SK-N-SH (cell line): ENCODE data around the gene SSR3. TPM values are rescaled to one million over a fixed set of nuclear protein-coding genes. Genes with fewer than 3 reads are reported as not detected.

Experiments used
- CTCF ChIA-PET: fragments of 300-600, 350-600 bp; formaldehyde crosslinking; extraction: SDS; loops from one replicate; lab custom pipeline; 2021; lab: Yijun Ruan, JAX
- POLR2A ChIA-PET: fragments of 350-600 bp; sonication (Branson Sonifier 250); formaldehyde crosslinking; extraction: SDS; loops from one replicate; lab custom pipeline; 2020; ENCODE audit warnings: antibody characterized with exemption, inconsistent platforms; lab: Yijun Ruan, JAX
- DNase-seq: peaks from one replicate; pipeline ENCODE4 v3.0.0; 2012
- H2AFZ ChIP-seq: fragments of 200-600 bp; sonication (generic); 2 replicates; pipeline ENCODE4 v1.8.1; 2016; ENCODE audit warnings: antibody characterized with exemption, mild to moderate bottlenecking, low read depth
- H3F3A ChIP-seq: fragments of 200-600 bp; sonication (generic); replicated peaks from 2 replicates; pipeline ENCODE3; 2016; ENCODE audit warnings: antibody characterized with exemption, mild to moderate bottlenecking; ENCODE audit not compliant: insufficient read depth
- H3K27ac ChIP-seq, 2 experiments: fragments of 200-500 bp in 1 of 2; fragments of 200-600 bp in 1 of 2; sonication (Bioruptor generic) in 1 of 2; sonication (generic), shearing (Covaris generic) in 1 of 2; 2 replicates each; pipeline versions ENCODE4 v1.5.1 to v1.6.1; 2014 to 2016; ENCODE audit warnings: low read depth in 2 of 2, inconsistent platforms in 1 of 2, low read length in 1 of 2, mild to moderate bottlenecking in 1 of 2, mixed read lengths in 1 of 2
- H3K27me3 ChIP-seq: fragments of 200-600 bp; sonication (generic), shearing (Covaris generic); 2 replicates; pipeline ENCODE4 v1.6.1; 2016; ENCODE audit warnings: mixed run types; ENCODE audit not compliant: insufficient read depth
- H3K36me3 ChIP-seq, 2 experiments: fragments of 200-500 bp in 1 of 2; fragments of 200-600 bp in 1 of 2; sonication (Bioruptor generic) in 1 of 2; sonication (generic) in 1 of 2; replicated peaks in 1 of 2; 2 replicates each; pipeline versions ENCODE3 to v1.5.1; 2014 to 2016; ENCODE audit warnings: low read length in 1 of 2, mild to moderate bottlenecking in 1 of 2; ENCODE audit not compliant: insufficient read depth in 2 of 2, control insufficient read depth in 1 of 2
- H3K4me1 ChIP-seq, 2 experiments: fragments of 200-500 bp in 1 of 2; fragments of 200-600 bp in 1 of 2; sonication (Bioruptor generic) in 1 of 2; sonication (generic), shearing (Covaris generic) in 1 of 2; 2 replicates each; pipeline versions ENCODE4 v1.5.1 to v1.6.1; 2014 to 2016; ENCODE audit warnings: low read depth in 1 of 2, low read length in 1 of 2, mixed run types in 1 of 2; ENCODE audit not compliant: insufficient read depth in 2 of 2, control insufficient read depth in 1 of 2
- H3K4me2 ChIP-seq: fragments of 200-600 bp; sonication (generic), shearing (Covaris generic); 2 replicates; pipeline ENCODE4 v1.6.1; 2017; ENCODE audit warnings: mixed run types
- H3K4me3 ChIP-seq, 2 experiments: fragments of 200-500 bp in 1 of 2; fragments of 200-600 bp in 1 of 2; sonication (Bioruptor generic) in 1 of 2; sonication (generic), shearing (Covaris generic) in 1 of 2; 2 replicates each; pipeline versions ENCODE4 v1.5.1 to v1.8.1; 2014 to 2016; ENCODE audit warnings: low read depth in 2 of 2, inconsistent platforms in 1 of 2, low read length in 1 of 2, mild to moderate bottlenecking in 1 of 2, mixed read lengths in 1 of 2, moderate library complexity in 1 of 2
- H3K79me2 ChIP-seq: fragments of 200-600 bp; sonication (generic); 2 replicates; pipeline ENCODE4 v1.8.1; 2017; ENCODE audit warnings: mild to moderate bottlenecking; ENCODE audit not compliant: insufficient read depth
- H3K9ac ChIP-seq: fragments of 200-600 bp; sonication (generic); 2 replicates; pipeline ENCODE4 v1.6.1; 2017; ENCODE audit warnings: mixed run types
- H3K9me2 ChIP-seq: fragments of 200-600 bp; sonication (generic); 2 replicates; pipeline ENCODE4 v1.6.1; 2017; ENCODE audit warnings: mixed run types
- H3K9me3 ChIP-seq: fragments of 200-600 bp; sonication (generic); 2 replicates; pipeline ENCODE4 v1.6.1; 2017; ENCODE audit warnings: mixed run types, mild to moderate bottlenecking, moderate library complexity
- H4K20me1 ChIP-seq: fragments of 200-600 bp; sonication (generic); 2 replicates; pipeline ENCODE4 v1.6.1; 2017; ENCODE audit warnings: mild to moderate bottlenecking, mixed run types; ENCODE audit not compliant: insufficient read depth
- CTCF ChIP-seq: fragments of 200-600 bp; sonication (generic); IDR thresholded peaks from 2 replicates; pipeline ENCODE4 v1.6.1; 2017; ENCODE audit warnings: antibody characterized with exemption, mild to moderate bottlenecking, moderate library complexity
- EP300 ChIP-seq, 2 experiments: IDR thresholded peaks; 2 replicates each; pipeline versions ENCODE4 v1.4.0 to v1.6.1; 2012; ENCODE audit warnings: borderline replicate concordance in 1 of 2, low read depth in 1 of 2, low read length in 1 of 2
- EZH2phosphoT487 ChIP-seq: fragments of 200-600 bp; sonication (generic); IDR thresholded peaks from 2 replicates; pipeline ENCODE4 v1.6.1; 2017; ENCODE audit warnings: low read depth, mixed run types, mild to moderate bottlenecking, antibody characterized with exemption, moderate library complexity, borderline replicate concordance
- FOSL2 ChIP-seq: IDR thresholded peaks from 2 replicates; pipeline ENCODE4 v1.4.0; 2012; ENCODE audit warnings: low read depth, mild to moderate bottlenecking, moderate library complexity, borderline replicate concordance
- GABPA ChIP-seq: IDR thresholded peaks from 2 replicates; pipeline ENCODE4 v1.4.0; 2012; ENCODE audit warnings: low read depth, mild to moderate bottlenecking
- GATA2 ChIP-seq: sonication (generic); formaldehyde crosslinking; IDR thresholded peaks from 2 replicates; pipeline ENCODE4 v1.5.0; 2020; ENCODE audit warnings: mild to moderate bottlenecking, missing genetic modification reagents
- IRF3 ChIP-seq: fragments of 150-350 bp; IDR thresholded peaks from 2 replicates; pipeline ENCODE4 v1.6.1; 2016; ENCODE audit warnings: mild to moderate bottlenecking, low read depth, low read length
- MAX ChIP-seq: IDR thresholded peaks from 2 replicates; pipeline ENCODE4 v1.4.0; 2012; ENCODE audit warnings: low read depth
- NRF1 ChIP-seq: IDR thresholded peaks from 2 replicates; pipeline ENCODE4 v1.6.1; 2012; ENCODE audit warnings: low read depth, mild to moderate bottlenecking, low read length
- POLR2AphosphoS5 ChIP-seq: IDR thresholded peaks from 2 replicates; pipeline ENCODE4 v1.6.1; 2012; ENCODE audit warnings: low read depth, low read length
- RCOR1 ChIP-seq: fragments of 150-350 bp; IDR thresholded peaks from 2 replicates; pipeline ENCODE4 v1.6.1; 2017; ENCODE audit warnings: antibody characterized with exemption, low read length
- REST ChIP-seq: IDR thresholded peaks from 2 replicates; pipeline ENCODE4 v1.6.1; 2012; ENCODE audit warnings: mild to moderate bottlenecking, low read depth, low read length, moderate library complexity
- SMC3 ChIP-seq: IDR thresholded peaks from 2 replicates; pipeline ENCODE4 v1.6.1; 2012; ENCODE audit warnings: low read depth, low read length, improper control_type of control experiment
- TCF12 ChIP-seq: IDR thresholded peaks from 2 replicates; pipeline ENCODE4 v1.4.0; 2012
- TEAD4 ChIP-seq: IDR thresholded peaks from 2 replicates; pipeline ENCODE4 v1.4.0; 2012; ENCODE audit warnings: mild to moderate bottlenecking, borderline replicate concordance; ENCODE audit not compliant: insufficient read depth
- USF2 ChIP-seq: fragments of 150-350 bp; IDR thresholded peaks from 2 replicates; pipeline ENCODE4 v1.6.1; 2017; ENCODE audit warnings: antibody characterized with exemption, low read length, low read depth, borderline replicate concordance
- YY1 ChIP-seq: IDR thresholded peaks from 2 replicates; pipeline ENCODE4 v1.4.0; 2012; ENCODE audit warnings: low read depth, mild to moderate bottlenecking
- WGBS: methylation state at CpG from one replicate; pipeline ENCODE4 v1.1.6; 2017; ENCODE audit warnings: low lambda C conversion rate; 5-methylcytosine and 5-hydroxymethylcytosine counted together
- polyA plus RNA-seq, 3 experiments: library from polyadenylated mRNA; depleted of rRNA; stranded (reverse); fragments of >200 nt; gene quantifications; 2 replicates each; pipeline ENCODE4 v1.2.3, GENCODE V29; 2012

Gene SSR3
- polyA plus RNA-seq, 1 of the 3 experiments (the other 2 are of a cell fraction): 61.7 TPM

GRCh38 chr3:156561533-156561932 lies 6.6 kb upstream of the SSR3 start:
- H3K4me1 ChIP-seq: peaks cover 7 to 16% of the 10 kb centered on the region in 2 experiments; a peak in 3 of 4 replicates
- H2AFZ ChIP-seq: no peak overlapping the region
- H3F3A ChIP-seq: peaks cover 7% of the 10 kb centered on the region
- H3K36me3 ChIP-seq: no peaks in the 10 kb centered on the region
- H3K27ac ChIP-seq: no peak overlapping the region
- no peak overlapping the region for H3K9ac ChIP-seq
- no peaks in the 10 kb centered on the region for H3K79me2 ChIP-seq
- no peaks in the 10 kb centered on the region for H4K20me1 ChIP-seq
- no peak overlapping the region for H3K4me2 ChIP-seq
- DNase-seq: no peak
- TF ChIP-seq CTCF (no peak), YY1 (no peak), POLR2AphosphoS5 (no peak), IRF3 (no peak), GATA2 (CRISPR knock-in tag) (no peak), REST (no peak), NRF1 (no peak), SMC3 (no peak), TEAD4 (no peak), EP300 (IDR thresholded peaks at IDR 0.05; ENCODE audit: borderline replicate concordance in 1 of 2, low read depth in 1 of 2, low read length in 1 of 2) (no peak), EZH2phosphoT487 (no peak), TCF12 (no peak), USF2 (no peak), GABPA (no peak), MAX (no peak), RCOR1 (no peak), FOSL2 (no peak)
- 80% methylated on average over 2 of the region's 2 CpGs for WGBS
- POLR2A ChIA-PET: no interaction called here
- CTCF ChIA-PET: no interaction called here
- no peak overlapping the region for H3K4me3 ChIP-seq
- H3K27me3 ChIP-seq: no peaks in the 10 kb centered on the region
- H3K9me3 ChIP-seq: no peaks in the 10 kb centered on the region
- H3K9me2 ChIP-seq: no peaks in the 10 kb centered on the region
